ENCODE data around the gene METTL24.

DNA sequence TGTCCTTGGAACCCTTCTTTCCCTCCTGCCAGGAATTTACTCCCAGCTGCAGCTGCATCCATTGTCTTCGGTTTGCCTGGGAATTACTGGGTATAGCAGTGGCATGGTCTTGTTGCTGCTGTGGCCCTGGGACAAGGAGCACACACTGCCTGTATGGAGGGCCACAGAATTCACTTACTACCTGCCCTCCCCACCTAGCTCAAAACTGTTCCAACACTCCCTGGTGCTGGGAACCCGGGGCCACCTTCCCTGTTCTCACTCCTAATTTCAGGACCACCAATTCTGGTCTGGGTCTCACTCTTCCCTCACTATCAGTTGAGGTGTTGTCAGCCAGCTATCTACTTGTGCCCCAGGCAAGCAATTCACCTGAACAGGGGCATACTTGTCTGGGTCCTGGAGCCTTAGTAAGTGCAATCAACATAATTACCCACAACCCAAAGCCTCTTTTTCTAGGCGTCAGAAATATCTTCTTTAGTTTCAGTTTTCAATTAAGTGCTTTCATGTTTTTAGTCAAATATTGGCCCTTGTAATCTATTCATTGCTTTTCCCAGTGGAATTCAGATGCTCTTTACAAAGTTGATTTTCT, 47.2 kb downstream of the METTL24 start:
- TF ChIP-seq, protein P1, sequence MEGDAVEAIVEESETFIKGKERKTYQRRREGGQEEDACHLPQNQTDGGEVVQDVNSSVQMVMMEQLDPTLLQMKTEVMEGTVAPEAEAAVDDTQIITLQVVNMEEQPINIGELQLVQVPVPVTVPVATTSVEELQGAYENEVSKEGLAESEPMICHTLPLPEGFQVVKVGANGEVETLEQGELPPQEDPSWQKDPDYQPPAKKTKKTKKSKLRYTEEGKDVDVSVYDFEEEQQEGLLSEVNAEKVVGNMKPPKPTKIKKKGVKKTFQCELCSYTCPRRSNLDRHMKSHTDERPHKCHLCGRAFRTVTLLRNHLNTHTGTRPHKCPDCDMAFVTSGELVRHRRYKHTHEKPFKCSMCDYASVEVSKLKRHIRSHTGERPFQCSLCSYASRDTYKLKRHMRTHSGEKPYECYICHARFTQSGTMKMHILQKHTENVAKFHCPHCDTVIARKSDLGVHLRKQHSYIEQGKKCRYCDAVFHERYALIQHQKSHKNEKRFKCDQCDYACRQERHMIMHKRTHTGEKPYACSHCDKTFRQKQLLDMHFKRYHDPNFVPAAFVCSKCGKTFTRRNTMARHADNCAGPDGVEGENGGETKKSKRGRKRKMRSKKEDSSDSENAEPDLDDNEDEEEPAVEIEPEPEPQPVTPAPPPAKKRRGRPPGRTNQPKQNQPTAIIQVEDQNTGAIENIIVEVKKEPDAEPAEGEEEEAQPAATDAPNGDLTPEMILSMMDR (IDR thresholded peaks at IDR 0.05) = no peak
- no peak for TF ChIP-seq ZFX (IDR thresholded peaks at IDR 0.05; ENCODE audit: borderline replicate concordance)
